HepG2 (cell line): ENCODE data around the gene HPCAL1.

Experiments
- BHLHE40 ChIP-seq: IDR thresholded peaks from 2 replicates; pipeline ENCODE4 v1.6.1; 2011; ENCODE audit warnings: low read length, improper control_type of control experiment
- CHD2 ChIP-seq: IDR thresholded peaks from 2 replicates; pipeline ENCODE4 v1.6.1; 2011; ENCODE audit warnings: low read depth, low read length, improper control_type of control experiment
- CHD4 ChIP-seq: fragments of 200-600 bp; sonication (generic); IDR thresholded peaks from 2 replicates; pipeline ENCODE4 v1.7.0; 2017; ENCODE audit warnings: mild to moderate bottlenecking, low read length, borderline replicate concordance
- CTCF ChIP-seq: sonication (generic); formaldehyde crosslinking; IDR thresholded peaks from 2 replicates; pipeline ENCODE4 v1.5.0; 2020; ENCODE audit warnings: mild to moderate bottlenecking, missing genetic modification reagents, moderate library complexity
- GABPA ChIP-seq, 2 experiments: IDR thresholded peaks; 2 replicates each; pipeline ENCODE4 v1.6.1; 2011 to 2016; ENCODE audit warnings: low read depth in 2 of 2, low read length in 1 of 2, missing biosample characterization in 1 of 2, missing genetic modification characterization in 1 of 2
- NFRKB ChIP-seq: fragments of 450-650 bp; IDR thresholded peaks from 2 replicates; pipeline ENCODE4 v1.6.1; 2017
- SP1 ChIP-seq, 2 experiments: fragments of 450-650 bp in 1 of 2; sonication (generic) in 1 of 2; formaldehyde crosslinking in 1 of 2; IDR thresholded peaks; 2 replicates each; pipeline versions ENCODE4 v1.4.0 to v1.6.1; 2016 to 2020; ENCODE audit warnings: missing genetic modification reagents in 1 of 2
- XRCC5 ChIP-seq: fragments of 200-400 bp; formaldehyde crosslinking; optimal IDR thresholded peaks from 2 replicates; pipeline ENCODE3; 2017; ENCODE audit warnings: mild to moderate bottlenecking, low read length
- ZNF256 ChIP-seq: sonication (generic); formaldehyde crosslinking; conservative IDR thresholded peaks from 2 replicates; pipeline ENCODE4 v1.4.0; 2020; ENCODE audit warnings: missing genetic modification reagents

GRCh38 chr2:10274376-10274775, 28.3 kb upstream of the HPCAL1 start:
- TF ChIP-seq GABPA (IDR thresholded peaks at IDR 0.05; ENCODE audit: low read depth, low read length), result no peak
- TF ChIP-seq GABPA (CRISPR knock-in tag; IDR thresholded peaks at IDR 0.05; ENCODE audit: low read depth), result no peak
- TF ChIP-seq CTCF (CRISPR knock-in tag), result no peak
- no peak for TF ChIP-seq SP1 (IDR thresholded peaks at IDR 0.05)
- TF ChIP-seq SP1 (CRISPR knock-in tag; IDR thresholded peaks at IDR 0.05), result no peak
- no peak for TF ChIP-seq CHD4
- no peak for TF ChIP-seq NFRKB
- TF ChIP-seq BHLHE40, result no peak
- no peak for TF ChIP-seq XRCC5
- no peak for TF ChIP-seq CHD2
- no peak for TF ChIP-seq ZNF256 (CRISPR knock-in tag)
